HL-60 (cell line): ENCODE data around the gene UST.

ENCODE experiments used
- GABPA ChIP-seq: IDR thresholded peaks from 2 replicates; pipeline ENCODE4 v1.6.1; 2012; ENCODE audit warnings: low read depth
- TF ChIP-seq, protein P1 (sequence below): IDR thresholded peaks from one replicate; pipeline ENCODE4 v1.5.1; 2011; ENCODE audit warnings: low read length, control low read depth, inconsistent platforms; ENCODE audit not compliant: insufficient read depth
- TF ChIP-seq, protein P2 (sequence below): IDR thresholded peaks from 2 replicates; pipeline ENCODE4 v1.6.1; 2012; ENCODE audit warnings: low read depth; ENCODE audit not compliant: insufficient replicate concordance

DNA sequence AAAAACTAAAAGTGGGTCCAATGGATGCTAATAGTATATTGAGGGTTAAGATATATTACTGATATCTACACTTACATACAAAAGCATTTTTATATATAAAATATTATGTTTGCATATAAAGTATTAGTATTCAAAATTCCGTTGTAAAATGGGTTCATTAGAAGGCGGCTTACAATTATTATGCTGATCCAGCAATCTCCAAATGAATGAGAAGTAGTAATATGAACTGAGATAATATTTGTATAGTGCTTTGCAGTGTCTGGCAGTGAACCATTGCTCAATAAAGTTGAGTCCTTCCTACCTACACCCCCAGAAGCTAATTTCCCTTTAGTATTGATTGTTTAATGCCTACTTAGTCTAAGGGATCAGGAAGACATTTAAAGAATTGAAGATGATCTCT, 146.2 kb downstream of the UST start:
- TF ChIP-seq, protein P1, sequence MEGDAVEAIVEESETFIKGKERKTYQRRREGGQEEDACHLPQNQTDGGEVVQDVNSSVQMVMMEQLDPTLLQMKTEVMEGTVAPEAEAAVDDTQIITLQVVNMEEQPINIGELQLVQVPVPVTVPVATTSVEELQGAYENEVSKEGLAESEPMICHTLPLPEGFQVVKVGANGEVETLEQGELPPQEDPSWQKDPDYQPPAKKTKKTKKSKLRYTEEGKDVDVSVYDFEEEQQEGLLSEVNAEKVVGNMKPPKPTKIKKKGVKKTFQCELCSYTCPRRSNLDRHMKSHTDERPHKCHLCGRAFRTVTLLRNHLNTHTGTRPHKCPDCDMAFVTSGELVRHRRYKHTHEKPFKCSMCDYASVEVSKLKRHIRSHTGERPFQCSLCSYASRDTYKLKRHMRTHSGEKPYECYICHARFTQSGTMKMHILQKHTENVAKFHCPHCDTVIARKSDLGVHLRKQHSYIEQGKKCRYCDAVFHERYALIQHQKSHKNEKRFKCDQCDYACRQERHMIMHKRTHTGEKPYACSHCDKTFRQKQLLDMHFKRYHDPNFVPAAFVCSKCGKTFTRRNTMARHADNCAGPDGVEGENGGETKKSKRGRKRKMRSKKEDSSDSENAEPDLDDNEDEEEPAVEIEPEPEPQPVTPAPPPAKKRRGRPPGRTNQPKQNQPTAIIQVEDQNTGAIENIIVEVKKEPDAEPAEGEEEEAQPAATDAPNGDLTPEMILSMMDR, result no peak
- TF ChIP-seq, protein P2, sequence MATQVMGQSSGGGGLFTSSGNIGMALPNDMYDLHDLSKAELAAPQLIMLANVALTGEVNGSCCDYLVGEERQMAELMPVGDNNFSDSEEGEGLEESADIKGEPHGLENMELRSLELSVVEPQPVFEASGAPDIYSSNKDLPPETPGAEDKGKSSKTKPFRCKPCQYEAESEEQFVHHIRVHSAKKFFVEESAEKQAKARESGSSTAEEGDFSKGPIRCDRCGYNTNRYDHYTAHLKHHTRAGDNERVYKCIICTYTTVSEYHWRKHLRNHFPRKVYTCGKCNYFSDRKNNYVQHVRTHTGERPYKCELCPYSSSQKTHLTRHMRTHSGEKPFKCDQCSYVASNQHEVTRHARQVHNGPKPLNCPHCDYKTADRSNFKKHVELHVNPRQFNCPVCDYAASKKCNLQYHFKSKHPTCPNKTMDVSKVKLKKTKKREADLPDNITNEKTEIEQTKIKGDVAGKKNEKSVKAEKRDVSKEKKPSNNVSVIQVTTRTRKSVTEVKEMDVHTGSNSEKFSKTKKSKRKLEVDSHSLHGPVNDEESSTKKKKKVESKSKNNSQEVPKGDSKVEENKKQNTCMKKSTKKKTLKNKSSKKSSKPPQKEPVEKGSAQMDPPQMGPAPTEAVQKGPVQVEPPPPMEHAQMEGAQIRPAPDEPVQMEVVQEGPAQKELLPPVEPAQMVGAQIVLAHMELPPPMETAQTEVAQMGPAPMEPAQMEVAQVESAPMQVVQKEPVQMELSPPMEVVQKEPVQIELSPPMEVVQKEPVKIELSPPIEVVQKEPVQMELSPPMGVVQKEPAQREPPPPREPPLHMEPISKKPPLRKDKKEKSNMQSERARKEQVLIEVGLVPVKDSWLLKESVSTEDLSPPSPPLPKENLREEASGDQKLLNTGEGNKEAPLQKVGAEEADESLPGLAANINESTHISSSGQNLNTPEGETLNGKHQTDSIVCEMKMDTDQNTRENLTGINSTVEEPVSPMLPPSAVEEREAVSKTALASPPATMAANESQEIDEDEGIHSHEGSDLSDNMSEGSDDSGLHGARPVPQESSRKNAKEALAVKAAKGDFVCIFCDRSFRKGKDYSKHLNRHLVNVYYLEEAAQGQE, result no peak
- no peak for TF ChIP-seq GABPA
